ENCODE data around the gene ECT2L. TPM values are rescaled to one million over a fixed set of nuclear protein-coding genes. Genes with fewer than 3 reads are reported as not detected.

ECT2L gene, protein sequence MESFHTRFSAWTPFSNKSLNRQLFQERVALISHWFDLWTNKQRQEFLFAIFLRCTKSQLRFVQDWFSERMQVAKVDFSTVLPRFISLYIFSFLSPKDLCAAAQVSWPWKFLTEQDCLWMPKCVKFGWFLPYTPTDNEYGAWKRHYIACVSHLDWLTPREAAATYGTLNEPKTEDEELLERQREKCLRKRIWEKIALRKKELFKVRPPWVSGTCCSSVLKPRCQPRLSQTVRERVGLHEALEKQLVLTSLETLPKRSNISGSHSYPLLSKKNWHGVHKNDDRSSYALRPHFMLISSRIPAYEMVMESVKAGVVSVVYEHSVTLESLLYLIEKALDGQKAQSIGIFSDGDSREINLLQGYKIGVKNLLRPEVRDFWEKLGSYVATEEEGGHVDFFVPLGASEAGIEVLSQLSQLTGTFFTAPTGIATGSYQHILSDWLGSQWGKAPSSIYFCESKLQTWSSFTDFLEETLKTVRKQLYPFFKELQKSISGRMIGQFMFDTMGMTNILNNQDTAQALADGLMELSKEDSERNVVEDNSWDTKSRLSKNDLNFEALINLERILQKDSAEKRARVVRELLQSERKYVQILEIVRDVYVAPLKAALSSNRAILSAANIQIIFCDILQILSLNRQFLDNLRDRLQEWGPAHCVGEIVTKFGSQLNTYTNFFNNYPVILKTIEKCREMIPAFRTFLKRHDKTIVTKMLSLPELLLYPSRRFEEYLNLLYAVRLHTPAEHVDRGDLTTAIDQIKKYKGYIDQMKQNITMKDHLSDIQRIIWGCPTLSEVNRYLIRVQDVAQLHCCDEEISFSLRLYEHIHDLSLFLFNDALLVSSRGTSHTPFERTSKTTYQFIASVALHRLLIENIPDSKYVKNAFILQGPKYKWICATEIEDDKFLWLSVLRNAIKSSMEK
- total RNA-seq: not detected in 3 replicates
- long read RNA-seq: 0 reads

DNA sequence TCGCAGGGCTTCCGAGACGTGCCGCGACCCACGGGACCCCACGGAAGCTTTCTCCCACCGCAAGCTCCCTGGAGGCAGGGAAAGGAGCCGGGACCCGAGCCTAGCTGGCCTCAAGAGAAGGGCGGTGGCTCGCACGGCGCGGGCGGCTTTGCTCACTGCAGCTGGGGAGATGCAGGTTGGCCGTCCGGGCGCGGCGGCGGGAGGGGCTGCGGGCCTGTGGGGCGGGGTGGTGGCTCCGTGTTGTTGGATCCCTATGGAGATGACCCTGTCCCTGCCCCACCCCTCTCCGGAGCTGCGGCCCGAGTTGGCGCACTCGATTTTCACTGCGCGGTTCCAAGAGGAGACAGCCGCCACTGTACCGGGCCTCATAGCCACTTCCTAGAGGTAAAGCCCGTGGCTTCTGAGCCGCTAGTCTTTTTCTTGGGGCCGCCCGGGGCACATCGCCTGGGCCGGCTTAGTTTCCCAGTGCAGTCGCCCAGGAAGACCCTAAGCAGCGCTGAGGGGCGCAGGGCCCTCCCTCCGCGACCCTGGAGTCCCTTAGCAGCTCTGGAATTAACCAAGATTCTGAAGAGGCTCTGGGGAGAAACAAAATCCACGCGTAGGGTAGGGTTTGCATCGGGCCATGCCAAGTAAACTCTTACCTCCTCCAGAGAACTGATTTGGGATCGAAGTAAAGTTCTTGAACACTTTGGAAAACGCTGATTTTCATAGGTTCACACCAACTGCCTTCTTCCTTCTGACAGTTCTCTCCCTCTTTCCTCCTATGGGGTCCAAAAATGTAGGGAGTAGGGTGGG is at the start of gene ECT2L:
TSS of gene ECT2L (plus strand) at position 279 of the 795 bp plus-strand sequence. CDS start 17,188 bp downstream, outside the sequence.
- H3K4me3 Mint-ChIP-seq (ENCODE audit: unreplicated experiment): peak within 1 kb of the TSS; percentile 46
- no peaks in the 10 kb centered on the region for H3K9me3 Mint-ChIP-seq (ENCODE audit: low read depth)
- H3K27ac Mint-ChIP-seq (ENCODE audit: unreplicated experiment): no peak within 1 kb of the TSS

DNA sequence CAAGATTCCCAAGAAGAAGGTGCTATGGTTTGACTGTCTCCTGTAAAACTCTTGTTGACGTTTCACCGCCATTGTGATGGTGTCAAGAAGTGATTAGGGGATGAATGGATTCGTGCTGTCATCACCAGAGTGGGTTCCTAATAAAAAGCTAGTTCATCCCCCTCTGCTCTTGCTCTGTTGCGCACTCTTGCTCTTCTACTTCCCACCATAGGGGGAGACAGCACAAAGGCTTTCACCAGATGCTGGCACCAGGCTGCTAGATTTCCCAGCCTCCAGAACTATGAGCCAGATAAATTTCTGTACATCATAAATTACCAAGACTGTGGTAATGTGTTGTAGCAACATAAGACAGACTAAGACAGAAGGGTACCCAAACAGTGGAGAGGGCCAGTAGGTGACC is 43.9 kb upstream of the ECT2L start:
- no peaks in the 10 kb centered on the region for H3K36me3 Mint-ChIP-seq (ENCODE audit: low read depth)
- no peak overlapping the region for H3K27ac Mint-ChIP-seq (ENCODE audit: unreplicated experiment)
- H3K4me3 Mint-ChIP-seq (ENCODE audit: unreplicated experiment): no peak overlapping the region
- H3K4me1 Mint-ChIP-seq (ENCODE audit: low read depth): peaks cover under 1% of the 10 kb centered on the region
- TF ChIP-seq, protein P1, sequence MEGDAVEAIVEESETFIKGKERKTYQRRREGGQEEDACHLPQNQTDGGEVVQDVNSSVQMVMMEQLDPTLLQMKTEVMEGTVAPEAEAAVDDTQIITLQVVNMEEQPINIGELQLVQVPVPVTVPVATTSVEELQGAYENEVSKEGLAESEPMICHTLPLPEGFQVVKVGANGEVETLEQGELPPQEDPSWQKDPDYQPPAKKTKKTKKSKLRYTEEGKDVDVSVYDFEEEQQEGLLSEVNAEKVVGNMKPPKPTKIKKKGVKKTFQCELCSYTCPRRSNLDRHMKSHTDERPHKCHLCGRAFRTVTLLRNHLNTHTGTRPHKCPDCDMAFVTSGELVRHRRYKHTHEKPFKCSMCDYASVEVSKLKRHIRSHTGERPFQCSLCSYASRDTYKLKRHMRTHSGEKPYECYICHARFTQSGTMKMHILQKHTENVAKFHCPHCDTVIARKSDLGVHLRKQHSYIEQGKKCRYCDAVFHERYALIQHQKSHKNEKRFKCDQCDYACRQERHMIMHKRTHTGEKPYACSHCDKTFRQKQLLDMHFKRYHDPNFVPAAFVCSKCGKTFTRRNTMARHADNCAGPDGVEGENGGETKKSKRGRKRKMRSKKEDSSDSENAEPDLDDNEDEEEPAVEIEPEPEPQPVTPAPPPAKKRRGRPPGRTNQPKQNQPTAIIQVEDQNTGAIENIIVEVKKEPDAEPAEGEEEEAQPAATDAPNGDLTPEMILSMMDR (IDR thresholded peaks at IDR 0.05): peak; percentile 47
- no peak for DNase-seq (ENCODE audit: low spot score)
- peaks cover 5% of the 10 kb centered on the region for H3K9me3 Mint-ChIP-seq (ENCODE audit: low read depth)
- H3K27me3 Mint-ChIP-seq (ENCODE audit: low read depth): no peaks in the 10 kb centered on the region

More for the DNA sequence above, at the start of gene ECT2L:
- no peaks in the 10 kb centered on the region for H3K27me3 Mint-ChIP-seq (ENCODE audit: low read depth)
- H3K4me1 Mint-ChIP-seq (ENCODE audit: low read depth): no peaks in the 10 kb centered on the region
- no peaks in the 10 kb centered on the region for H3K36me3 Mint-ChIP-seq (ENCODE audit: low read depth)
- TF ChIP-seq, protein P1 (IDR thresholded peaks at IDR 0.05): no peak
- no peak for DNase-seq (ENCODE audit: low spot score)

DNA sequence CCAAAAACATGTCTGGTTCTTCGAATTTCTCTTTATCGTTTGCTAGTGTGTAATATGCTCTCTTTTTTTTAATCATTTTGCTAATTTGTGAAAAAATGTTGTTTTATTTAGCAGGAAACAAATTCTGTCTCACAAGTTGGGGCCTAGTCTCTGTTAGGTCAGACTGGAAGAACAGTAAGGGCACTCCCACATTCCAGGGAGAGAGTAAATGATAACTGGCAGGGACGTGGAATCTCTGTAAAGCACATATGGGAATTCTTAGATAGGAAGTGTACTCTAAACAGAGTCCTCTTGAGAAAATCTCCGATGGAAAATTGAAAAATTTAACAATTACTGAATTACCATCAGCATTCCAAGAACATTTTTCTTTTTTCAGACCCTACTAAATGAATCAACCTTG is 38.8 kb upstream of the ECT2L start:
- DNase-seq (ENCODE audit: low spot score): no peak
- H3K36me3 Mint-ChIP-seq (ENCODE audit: low read depth): no peaks in the 10 kb centered on the region
- H3K27ac Mint-ChIP-seq (ENCODE audit: unreplicated experiment): no peak overlapping the region

DNA sequence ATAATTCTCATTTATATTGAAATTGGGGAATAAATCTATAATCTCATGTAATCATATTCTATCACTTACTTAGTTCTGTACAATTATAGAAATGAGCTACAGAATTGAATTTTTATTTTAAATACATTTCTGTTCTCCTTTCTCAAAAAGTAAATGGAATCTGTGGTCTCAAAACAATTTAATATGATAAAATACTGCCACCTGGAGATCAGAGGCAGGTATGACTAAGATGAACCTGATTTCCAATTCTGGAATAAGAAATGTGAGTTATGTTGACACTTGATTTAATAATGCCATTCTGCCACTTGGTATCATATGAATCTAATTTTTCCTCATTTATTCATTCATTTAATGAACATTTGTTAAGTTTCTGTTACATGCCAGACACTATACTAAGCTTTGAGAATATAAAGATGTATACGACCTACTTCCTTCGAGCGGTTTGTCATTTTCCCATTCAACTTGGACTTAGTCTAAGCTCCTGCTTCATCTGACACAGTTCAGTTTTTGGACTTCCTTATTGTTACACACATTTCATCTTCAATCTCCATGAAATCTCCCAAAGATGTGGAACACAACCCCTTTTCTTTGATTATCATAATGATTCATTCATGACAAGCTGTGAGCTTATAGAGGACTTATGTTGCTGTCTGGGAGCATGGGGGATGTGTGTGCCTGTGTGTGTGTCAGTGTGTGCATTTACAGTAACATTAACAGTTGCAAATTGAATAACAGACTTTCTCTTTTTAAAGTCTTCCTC is 29.8 kb upstream of the ECT2L start:
- H3K4me1 Mint-ChIP-seq (ENCODE audit: low read depth): no peaks in the 10 kb centered on the region
- no peak for DNase-seq (ENCODE audit: low spot score)
- no peaks in the 10 kb centered on the region for H3K9me3 Mint-ChIP-seq (ENCODE audit: low read depth)
- H3K27ac Mint-ChIP-seq (ENCODE audit: unreplicated experiment): no peak overlapping the region
- TF ChIP-seq, protein P1 (IDR thresholded peaks at IDR 0.05): peak; percentile 92
- H3K27me3 Mint-ChIP-seq (ENCODE audit: low read depth): no peaks in the 10 kb centered on the region
- H3K36me3 Mint-ChIP-seq (ENCODE audit: low read depth): no peaks in the 10 kb centered on the region
- no peak overlapping the region for H3K4me3 Mint-ChIP-seq (ENCODE audit: unreplicated experiment)

More for the DNA sequence above, 38.8 kb upstream of the ECT2L start:
- Mint-ChIP-seq H3K4me3 (ENCODE audit: unreplicated experiment) (no peak overlapping the region), H3K4me1 (ENCODE audit: low read depth) (peaks cover 3% of the 10 kb centered on the region), H3K9me3 (ENCODE audit: low read depth) (no peaks in the 10 kb centered on the region), H3K27me3 (ENCODE audit: low read depth) (no peaks in the 10 kb centered on the region)
- TF ChIP-seq, protein P1 (IDR thresholded peaks at IDR 0.05): no peak
